DMS 273 (cell line): ENCODE data around the gene CUL5.
"Not testable (repeated sequence)": the region's sequence is repeated elsewhere in the genome, so short reads cannot be mapped to it uniquely, and the experiment has no call there.

Source experiments
- DNase-seq: peaks from one replicate; lab custom pipeline; 2025; ENCODE audit not compliant: unreplicated experiment; lab: John Stamatoyannopoulos, UW

CUL5 gene

DNA sequence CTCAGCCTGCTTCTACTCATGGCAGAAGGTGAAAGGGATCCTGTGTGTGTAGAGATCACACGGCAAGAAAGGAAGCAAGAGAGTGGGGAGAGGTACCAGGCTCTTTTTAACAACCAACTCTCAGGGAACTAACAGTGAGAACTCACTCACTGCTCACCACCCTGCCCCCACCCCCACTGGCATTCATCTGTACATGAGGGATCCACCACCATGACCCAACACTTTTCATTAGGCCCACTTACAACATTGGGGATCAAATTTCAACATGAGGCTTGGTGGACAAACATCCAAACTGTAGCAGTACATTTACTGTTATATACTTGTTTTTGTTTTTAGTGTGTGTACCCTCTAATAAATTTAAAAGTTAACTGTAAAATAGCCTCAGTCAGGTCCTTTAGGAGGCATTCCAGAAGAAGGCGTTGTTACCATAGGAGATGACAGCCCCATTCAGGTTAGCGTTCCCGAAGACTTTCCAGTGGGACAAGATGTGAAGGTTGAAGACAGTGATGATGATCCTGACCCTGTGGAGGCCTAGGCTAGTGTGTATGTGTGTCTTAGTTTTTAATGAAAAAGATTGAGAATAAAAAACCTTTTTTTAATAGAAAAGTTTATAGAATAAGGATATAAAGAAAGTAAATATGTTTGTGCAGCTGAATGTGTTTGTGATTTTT, 11.3 kb downstream of the CUL5 start:
- peak; percentile 7 for DNase-seq

DNA sequence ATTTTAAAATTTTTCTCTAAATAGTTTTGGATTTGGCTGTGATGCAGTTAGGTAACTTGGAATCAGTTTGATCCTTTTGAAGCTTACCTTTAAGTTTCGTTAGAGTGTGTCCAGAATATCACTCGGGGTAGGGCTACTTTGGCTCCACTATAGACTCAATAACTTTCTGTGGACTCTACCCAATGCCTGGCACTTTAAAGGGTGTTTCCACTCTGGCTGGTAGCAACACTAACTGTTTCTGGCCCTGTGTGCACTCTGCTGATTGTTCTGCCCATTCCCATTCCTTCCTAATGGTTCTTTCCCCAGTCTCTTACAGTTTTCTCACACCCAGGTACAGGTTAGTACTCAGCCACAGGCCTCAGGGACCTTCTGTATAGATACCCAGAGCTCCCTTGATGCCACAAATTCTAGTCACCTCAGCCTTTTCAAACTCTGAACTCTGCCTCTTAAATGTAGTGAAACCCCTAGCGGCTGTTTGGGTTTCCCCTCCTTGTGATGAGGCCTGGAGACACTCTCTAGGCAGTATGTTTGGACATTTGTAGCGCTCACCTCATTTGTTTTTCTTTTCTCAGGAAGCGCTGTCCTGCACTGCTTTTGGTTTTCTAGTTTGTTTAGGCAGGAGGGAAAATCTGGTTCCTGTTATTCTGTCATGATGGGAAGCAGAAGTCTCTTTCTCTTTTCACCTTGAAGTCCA, 16.8 kb downstream of the CUL5 start:
- DNase-seq: no peak

GRCh38 chr11:108027057-108027456, 18.4 kb downstream of the CUL5 start:
- no peak for DNase-seq

GRCh38 chr11:108028822-108029441, 20.2 kb downstream of the CUL5 start:
- not testable (repeated sequence) for DNase-seq

- not testable (repeated sequence) for DNase-seq
Observed at GRCh38 chr11:108031604-108032003, 22.9 kb downstream of the CUL5 start.

- no peak for DNase-seq
Observed at GRCh38 chr11:108032800-108033199, 24.1 kb downstream of the CUL5 start.

DNA sequence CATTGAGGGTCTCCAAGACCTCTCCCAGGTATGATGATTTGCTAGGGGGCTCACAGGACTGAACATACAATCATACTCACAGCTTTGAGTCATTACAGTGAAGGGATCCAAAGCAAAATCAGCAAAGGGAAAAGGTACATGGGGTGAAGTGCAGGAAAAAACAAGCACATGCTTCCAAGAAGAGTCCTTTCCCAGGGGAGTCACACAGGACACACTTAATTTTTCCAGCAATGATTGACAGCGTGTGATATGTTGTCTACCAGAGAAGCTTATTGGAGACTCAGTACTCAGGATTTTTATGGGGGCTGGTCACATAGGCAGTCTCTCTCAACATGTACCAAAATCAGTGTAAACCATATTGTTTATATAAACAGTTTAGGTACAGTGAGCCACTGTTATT, 25.3 kb downstream of the CUL5 start:
- no peak for DNase-seq

DNA sequence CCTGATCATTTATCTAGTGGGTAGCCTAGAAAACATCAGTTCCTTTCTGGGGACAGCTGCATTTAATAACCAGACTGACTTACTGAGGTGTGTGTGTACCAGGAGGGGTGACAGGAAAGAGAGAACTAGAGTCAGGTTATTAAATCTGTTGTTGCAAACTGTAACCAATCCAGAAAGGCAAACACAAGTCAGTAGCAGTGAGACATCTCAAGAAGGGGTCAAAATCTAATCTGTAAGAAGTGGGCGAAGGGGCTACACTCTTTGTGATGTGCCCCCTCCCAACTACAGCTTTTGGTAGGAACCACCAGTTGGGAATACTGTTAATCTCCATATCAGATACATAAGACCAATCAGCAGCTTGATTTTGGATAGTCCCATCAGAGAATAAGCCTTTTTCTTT, 26.3 kb downstream of the CUL5 start:
- no peak for DNase-seq

DNA sequence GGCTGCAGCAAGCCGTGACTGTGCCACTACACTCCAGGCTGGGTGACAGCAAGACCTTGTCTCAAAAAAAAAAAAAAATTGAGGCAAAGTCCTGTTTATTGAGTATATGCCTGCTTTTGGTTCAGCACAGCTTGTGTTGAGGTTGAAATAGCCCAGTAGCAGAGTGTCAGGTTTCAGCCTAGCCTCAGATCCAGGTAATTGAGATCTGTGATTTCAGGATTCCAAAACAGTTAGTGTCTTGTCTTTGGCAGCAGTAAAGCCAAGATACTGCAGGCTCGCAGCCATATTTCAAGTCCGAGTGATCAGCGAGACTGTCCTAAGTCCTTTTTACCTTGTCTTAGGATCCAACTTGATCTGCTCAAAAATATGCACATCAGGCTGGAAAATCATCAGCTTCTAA, 27.0 kb downstream of the CUL5 start:
- no peak for DNase-seq

DNA sequence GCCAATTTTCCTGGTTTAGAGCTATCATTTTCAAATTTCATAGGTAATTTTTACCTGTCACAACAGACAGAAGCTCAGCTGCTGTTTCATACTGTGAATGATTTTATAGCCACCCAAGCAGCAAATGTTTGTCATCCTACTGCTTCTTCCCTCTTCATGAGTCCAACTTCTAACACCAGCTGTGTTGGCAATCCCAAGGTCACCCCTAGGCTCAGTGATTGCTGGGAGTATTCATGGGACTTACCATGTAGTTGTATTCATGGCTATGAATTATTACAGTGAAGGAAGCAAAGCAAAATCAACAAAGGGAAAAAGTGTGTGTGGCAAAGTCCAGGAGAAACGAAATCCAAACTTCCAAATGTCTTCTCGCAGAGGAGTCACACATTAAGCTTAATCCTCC, 28.5 kb downstream of the CUL5 start:
- DNase-seq: no peak

GRCh38 chr11:108037636-108038035, 28.9 kb downstream of the CUL5 start:
- no peak for DNase-seq

DNA sequence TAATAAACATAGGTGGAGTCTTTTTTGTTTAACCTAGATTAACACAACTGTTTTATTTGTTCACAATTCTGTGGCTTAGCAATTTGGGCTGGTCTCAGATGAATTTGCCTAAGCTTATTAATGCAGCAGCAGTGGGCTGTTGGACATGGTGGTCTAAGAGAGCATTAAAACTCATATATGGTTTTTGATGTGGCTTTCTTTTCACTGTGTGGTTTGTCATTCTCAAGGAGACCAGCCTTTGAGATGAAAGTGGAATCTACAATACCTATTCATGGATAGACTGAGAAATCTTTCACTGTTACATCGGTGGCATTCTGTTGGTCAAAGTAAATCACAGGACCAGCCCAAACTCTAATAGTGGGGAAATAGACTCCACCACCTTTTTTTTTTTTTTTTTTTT, 39.6 kb downstream of the CUL5 start:
- DNase-seq: no peak

GRCh38 chr11:108062336-108062735, 53.6 kb downstream of the CUL5 start:
- no peak for DNase-seq

- DNase-seq: no peak
Observed at GRCh38 chr11:108063410-108063809, 54.7 kb downstream of the CUL5 start.

GRCh38 chr11:108069947-108070346, 61.2 kb downstream of the CUL5 start:
- no peak for DNase-seq

- no peak for DNase-seq
Observed at GRCh38 chr11:108084811-108085210, 76.1 kb downstream of the CUL5 start.

DNA sequence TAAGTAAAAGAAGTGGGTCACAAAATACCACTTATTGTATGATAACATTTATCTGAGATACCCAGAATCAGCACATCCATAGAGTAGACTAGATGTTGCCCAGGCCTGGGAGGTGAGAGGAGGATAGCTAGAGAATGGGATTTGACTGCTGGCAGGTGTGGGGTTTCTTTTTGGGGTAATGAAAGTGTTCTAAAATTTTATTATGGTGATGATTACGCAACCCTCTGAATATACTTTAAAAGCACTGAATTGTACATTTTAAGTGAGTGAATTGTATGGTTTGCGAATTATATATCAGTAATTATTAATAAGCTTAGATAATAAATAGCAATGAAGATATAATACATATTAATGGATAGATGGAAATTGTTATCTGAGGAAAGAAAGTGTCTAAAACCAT, 77.0 kb downstream of the CUL5 start:
- no peak for DNase-seq

DNA sequence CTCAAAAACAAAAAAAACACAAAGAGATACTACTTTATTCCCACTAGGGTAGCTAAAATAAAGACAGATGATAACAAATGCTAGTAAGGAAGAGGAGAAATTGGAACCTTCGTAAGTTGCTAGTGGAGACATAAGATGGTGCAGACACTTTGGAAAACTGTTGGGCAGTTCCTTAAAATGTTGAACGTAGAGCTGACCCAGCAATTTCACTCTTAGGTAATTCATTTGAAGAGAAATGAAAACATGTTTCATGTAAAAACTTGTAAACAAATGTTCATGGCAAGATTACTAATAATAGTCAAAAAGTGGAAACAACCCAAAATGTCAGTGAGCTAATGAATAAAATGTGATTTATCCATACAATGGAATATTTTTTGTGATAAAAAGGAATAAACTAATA, 83.4 kb downstream of the CUL5 start:
- DNase-seq: no peak

- no peak for DNase-seq
Observed at GRCh38 chr11:108093128-108093904, 84.6 kb downstream of the CUL5 start.

GRCh38 chr11:108097179-108097578, 88.5 kb downstream of the CUL5 start:
- DNase-seq: no peak

DNA sequence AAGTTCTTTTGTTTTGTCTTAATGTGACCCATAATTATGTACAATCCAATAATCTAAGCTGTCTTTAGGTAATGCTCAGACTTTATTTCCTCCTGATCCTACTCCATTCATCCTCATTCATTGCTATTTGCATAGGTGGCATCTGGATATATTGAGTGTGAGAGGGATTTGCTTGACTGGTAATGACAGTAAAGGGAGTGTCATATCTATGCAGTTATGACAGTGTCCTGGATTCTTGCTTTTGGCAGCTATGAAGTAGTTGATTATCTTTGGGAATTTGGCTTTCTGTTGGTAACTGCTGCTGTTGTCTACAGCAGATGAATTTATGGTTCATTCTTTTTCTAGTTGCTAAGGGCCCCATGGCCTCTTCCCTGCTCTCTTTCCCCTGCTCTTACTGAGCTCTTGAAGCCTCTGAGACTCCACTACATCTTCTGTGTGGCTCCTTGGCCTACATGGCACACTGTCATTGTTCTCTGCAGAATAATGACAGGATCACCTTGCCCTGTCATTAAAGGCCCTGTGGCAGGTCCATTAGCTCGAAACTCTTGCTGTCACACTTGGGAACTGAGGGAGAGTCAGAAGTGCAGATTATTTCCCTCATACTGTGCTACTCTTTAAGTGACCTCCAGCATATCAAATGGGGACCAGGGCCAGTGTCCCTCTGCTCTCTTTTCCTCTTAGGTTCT, 92.5 kb downstream of the CUL5 start:
- no peak for DNase-seq
